Measurements from ENCODE around the gene IFNA7.
"Not testable (repeated sequence)": the region's sequence is repeated elsewhere in the genome, so short reads cannot be mapped to it uniquely, and the experiment has no call there.

IFNA7 gene

GRCh38 chr9:21234153-21234687 lies 32.2 kb upstream of the IFNA7 start:
- TF ChIP-seq MAX (IDR thresholded peaks at IDR 0.05; ENCODE audit: low read depth, low read length) (no peak), POLR2A (IDR thresholded peaks at IDR 0.05; ENCODE audit: extremely low read depth, insufficient read length) (no peak), MYC (IDR thresholded peaks at IDR 0.05; ENCODE audit: low read depth, low read length) (no peak), CTCF (IDR thresholded peaks at IDR 0.05; ENCODE audit: low read depth, low read length) (no peak)
- H3K4me3 ChIP-seq (ENCODE audit: low read depth, low read length), result no peak overlapping the region
- no peak for DNase-seq (ENCODE audit: low read depth)

- TF ChIP-seq MYC (IDR thresholded peaks at IDR 0.05; ENCODE audit: low read depth, low read length) (no peak), CTCF (IDR thresholded peaks at IDR 0.05; ENCODE audit: low read depth, low read length) (no peak), POLR2A (IDR thresholded peaks at IDR 0.05; ENCODE audit: extremely low read depth, insufficient read length) (no peak), MAX (IDR thresholded peaks at IDR 0.05; ENCODE audit: low read depth, low read length) (no peak)
- DNase-seq (ENCODE audit: low read depth), result no peak
- H3K4me3 ChIP-seq (ENCODE audit: low read depth, low read length), result no peak overlapping the region
These were observed 31.3 kb upstream of the IFNA7 start for GRCh38 chr9:21233258-21233657.

- H3K4me3 ChIP-seq (ENCODE audit: low read depth, low read length), result no peak within 1 kb of the TSS
- TF ChIP-seq MAX (IDR thresholded peaks at IDR 0.05; ENCODE audit: low read depth, low read length) (no peak), CTCF (IDR thresholded peaks at IDR 0.05; ENCODE audit: low read depth, low read length) (no peak)
- DNase-seq (ENCODE audit: low read depth), result no peak
These were observed 26.1 kb upstream of the IFNA7 start, which contains the start of gene IFNA17 for GRCh38 chr9:21228122-21228521. IFNA17 (minus strand) TSS chr9:21228222; CDS start chr9:21228173, 49 bp downstream.

- not testable (repeated sequence) for DNase-seq (ENCODE audit: low read depth); H3K4me3 ChIP-seq (ENCODE audit: low read depth, low read length)
These were observed 15.2 kb upstream of the IFNA7 start, which contains the start of gene IFNA16 for GRCh38 chr9:21217211-21217610. IFNA16 (minus strand) TSS chr9:21217311; CDS start chr9:21217305, 6 bp downstream.

- TF ChIP-seq CTCF (IDR thresholded peaks at IDR 0.05; ENCODE audit: low read depth, low read length), result peak; percentile 84
- H3K4me3 ChIP-seq (ENCODE audit: low read depth, low read length), result not testable (repeated sequence)
- peak; percentile 65 for DNase-seq (ENCODE audit: low read depth)
These were observed 11.7 kb upstream of the IFNA7 start for GRCh38 chr9:21213411-21214326.

GRCh38 chr9:21212160-21212559 lies 10.2 kb upstream of the IFNA7 start:
- not testable (repeated sequence) for DNase-seq (ENCODE audit: low read depth); H3K4me3 ChIP-seq (ENCODE audit: low read depth, low read length)

GRCh38 chr9:21210782-21211181 lies 8.8 kb upstream of the IFNA7 start:
- DNase-seq (ENCODE audit: low read depth); H3K4me3 ChIP-seq (ENCODE audit: low read depth, low read length): not testable (repeated sequence)
